H1 (cell line): Measurements from ENCODE around the gene GDF2. TPM values are rescaled to one million over a fixed set of nuclear protein-coding genes. Genes with fewer than 3 reads are reported as not detected.

Experiments
- BACH1 ChIP-seq: IDR thresholded peaks from 2 replicates; pipeline ENCODE4 v1.6.1; 2012; ENCODE audit warnings: low read length, improper control_type of control experiment
- CHD2 ChIP-seq: IDR thresholded peaks from 2 replicates; pipeline ENCODE4 v1.6.1; 2012; ENCODE audit warnings: low read length, improper control_type of control experiment
- TAF1 ChIP-seq: IDR thresholded peaks from 2 replicates; pipeline ENCODE4 v1.6.1; 2011; ENCODE audit warnings: mild to moderate bottlenecking, low read depth, low read length
- polyA plus RNA-seq, 7 experiments: library from polyadenylated mRNA; depleted of rRNA in 3 of 7; stranded (reverse) in 5 of 7; unstranded in 2 of 7; fragments of >200 nt in 5 of 7; fragments of 200-250 nt in 2 of 7; gene quantifications; 1 replicate in 5 of 7; 2 replicates in 1 of 7; 4 replicates in 1 of 7; pipeline versions ENCODE4 v1.2.1 to v1.2.3, GENCODE V29; 2011 to 2013; ENCODE audit warnings: missing spikeins in 2 of 7, mixed read lengths in 2 of 7
- total RNA-seq: library from RNA; stranded (reverse); fragmentation: NEBNext Ultra II Directional; extraction: Animal tissue kit (Norgen Biotek cat#: 25700); gene quantifications from 2 replicates; pipeline ENCODE4 v1.2.1, GENCODE V29; 2021

GDF2 gene
- total and polyA plus RNA-seq, 2 of the 8 experiments (the other 6 are each of a cell fraction or from before 2014, with no cell fraction given): not detected

DNA sequence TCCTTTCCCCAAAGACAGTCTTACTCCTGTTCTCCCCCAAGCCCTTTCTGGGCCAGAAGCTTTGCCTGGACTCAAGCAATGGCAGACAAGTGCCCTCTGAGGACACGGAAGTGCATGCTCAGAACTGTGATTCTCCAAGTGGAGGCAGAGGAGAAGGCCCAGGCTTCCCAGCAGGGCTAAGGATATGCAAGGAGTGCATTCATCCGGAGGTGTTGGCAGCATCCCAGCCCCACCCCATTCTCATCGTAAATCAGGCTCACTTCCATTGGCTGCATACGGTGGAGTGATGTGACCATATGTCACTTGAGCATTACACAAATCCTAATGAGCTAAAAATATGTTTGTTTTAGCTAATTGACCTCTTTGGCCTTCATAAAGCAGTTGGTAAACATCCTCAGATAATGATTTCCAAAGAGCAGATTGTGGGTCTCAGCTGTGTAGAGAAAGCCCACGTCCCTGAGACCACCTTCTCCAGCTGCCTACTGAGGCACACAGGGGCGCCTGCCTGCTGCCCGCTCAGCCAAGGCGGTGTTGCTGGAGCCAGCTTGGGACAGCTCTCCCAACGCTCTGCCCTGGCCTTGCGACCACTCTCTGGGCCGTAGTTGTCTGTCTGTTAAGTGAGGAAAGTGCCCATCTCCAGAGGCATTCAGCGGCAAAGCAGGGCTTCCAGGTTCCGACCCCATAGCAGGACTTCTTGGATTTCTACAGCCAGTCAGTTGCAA, 24.5 kb downstream of the GDF2 start (continued):
- TF ChIP-seq TAF1 (no peak), CHD2 (no peak), BACH1 (no peak)
